Loucy (cell line): ENCODE measurements around the gene PCGF2.
"Not testable (repeated sequence)": the region's sequence is repeated elsewhere in the genome, so short reads cannot be mapped to it uniquely, and the experiment has no call there.

Experiments used
- H2AFZ ChIP-seq: fragments of 200-600 bp; sonication (generic); 2 replicates; pipeline ENCODE4 v1.6.0; 2016; ENCODE audit warnings: antibody characterized with exemption, mild to moderate bottlenecking, low read length, moderate library complexity
- H3F3A ChIP-seq: fragments of 200-600 bp; 2 replicates; pipeline ENCODE4 v1.6.0; 2016; ENCODE audit warnings: antibody characterized with exemption, low read depth, mild to moderate bottlenecking
- H3K27me3 ChIP-seq: fragments of 200-600 bp; sonication (generic); 2 replicates; pipeline ENCODE4 v1.6.1; 2014; ENCODE audit warnings: low read length, mild to moderate bottlenecking; ENCODE audit not compliant: insufficient read depth, poor library complexity, severe bottlenecking
- H3K36me3 ChIP-seq: fragments of 200-600 bp; sonication (generic); 2 replicates; pipeline ENCODE4 v1.6.1; 2016; ENCODE audit warnings: low read length; ENCODE audit not compliant: insufficient read depth
- H3K4me1 ChIP-seq: fragments of 200-600 bp; sonication (generic); 2 replicates; pipeline ENCODE4 v1.5.1; 2014; ENCODE audit warnings: low read length, mild to moderate bottlenecking; ENCODE audit not compliant: insufficient read depth, poor library complexity, severe bottlenecking
- H3K4me2 ChIP-seq: fragments of 200-600 bp; sonication (generic); 2 replicates; pipeline ENCODE4 v1.6.0; 2014; ENCODE audit warnings: antibody characterized with exemption, low read length, low read depth, mild to moderate bottlenecking; ENCODE audit not compliant: poor library complexity, severe bottlenecking
- H3K4me3 ChIP-seq: fragments of 200-600 bp; sonication (generic); 2 replicates; pipeline ENCODE4 v1.5.1; 2014; ENCODE audit warnings: low read length, mild to moderate bottlenecking, mixed read lengths; ENCODE audit not compliant: poor library complexity, severe bottlenecking
- H3K79me2 ChIP-seq: fragments of 200-600 bp; sonication (generic); 2 replicates; pipeline ENCODE4 v1.6.1; 2014; ENCODE audit warnings: low read length; ENCODE audit not compliant: insufficient read depth
- H3K9ac ChIP-seq: fragments of 200-600 bp; sonication (generic); 2 replicates; pipeline ENCODE4 v1.6.0; 2014; ENCODE audit warnings: mild to moderate bottlenecking, low read depth, low read length, moderate library complexity; ENCODE audit not compliant: poor library complexity, severe bottlenecking
- H3K9me2 ChIP-seq: fragments of 200-600 bp; sonication (generic); replicated peaks from 2 replicates; pipeline ENCODE4 v1.6.1; 2016; ENCODE audit warnings: low read depth, low read length, mixed read lengths
- H3K9me3 ChIP-seq: fragments of 200-600 bp; sonication (generic); 2 replicates; pipeline ENCODE4 v1.6.1; 2014; ENCODE audit warnings: mild to moderate bottlenecking, antibody characterized with exemption, low read length, low read depth; ENCODE audit not compliant: insufficient read depth
- H4K20me1 ChIP-seq: fragments of 200-600 bp; sonication (generic); 2 replicates; pipeline ENCODE4 v1.6.0; 2014; ENCODE audit warnings: antibody characterized with exemption, low read length, mild to moderate bottlenecking; ENCODE audit not compliant: insufficient read depth, poor library complexity, severe bottlenecking
- EZH2phosphoT487 ChIP-seq: fragments of 200-600 bp; IDR thresholded peaks from 2 replicates; pipeline ENCODE4 v1.6.1; 2018; ENCODE audit warnings: antibody characterized with exemption, mild to moderate bottlenecking, moderate library complexity, borderline replicate concordance
- TF ChIP-seq, protein P1 (sequence below): fragments of 200-600 bp; sonication (generic); conservative IDR thresholded peaks from 2 replicates; pipeline ENCODE4 v1.5.1; 2014; ENCODE audit warnings: mild to moderate bottlenecking, antibody characterized with exemption, low read length

Gene PCGF2

DNA sequence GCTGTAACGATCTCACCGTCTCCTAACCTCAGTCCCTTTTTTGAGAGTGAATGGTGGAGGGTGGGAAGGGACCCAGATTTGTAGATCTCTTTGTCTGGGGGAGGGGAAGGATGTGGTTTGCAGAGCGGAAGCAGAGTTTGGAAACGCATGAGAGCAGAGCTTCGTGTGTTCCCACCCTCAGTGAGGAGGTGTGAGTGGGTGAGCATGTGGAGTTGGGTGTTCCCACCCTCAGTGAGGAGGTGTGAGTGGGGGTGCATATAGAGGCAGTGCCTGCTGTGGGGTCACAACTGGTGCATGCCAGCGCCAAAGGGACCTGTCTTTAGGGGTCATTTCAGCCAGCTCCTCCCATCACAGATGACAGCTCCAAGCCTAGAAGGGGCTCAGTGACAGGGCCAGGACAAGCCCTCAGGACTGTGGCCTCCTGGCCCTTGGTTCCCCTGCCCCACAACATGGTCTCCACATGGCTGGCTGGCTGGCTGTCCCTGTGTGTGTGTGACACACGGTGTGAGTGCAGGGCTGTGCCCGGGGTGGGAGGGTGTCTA, 19.8 kb downstream of the PCGF2 start:
- Histone ChIP-seq H4K20me1 (peaks cover 5% of the 10 kb centered on the region), H3K4me3 (peak overlapping the region; percentile 35), H3K36me3 (no peaks in the 10 kb centered on the region; the same call in 1 of the 2 replicates), H3F3A (no peaks in the 10 kb centered on the region), H3K9ac (peak overlapping the region; percentile 21), H3K9me2 (no peaks in the 10 kb centered on the region), H3K79me2 (peaks cover 19% of the 10 kb centered on the region), H3K4me2 (peak overlapping the region; percentile 96), H3K27me3 (no peaks in the 10 kb centered on the region), H2AFZ (no peak overlapping the region), H3K9me3 (no peaks in the 10 kb centered on the region), H3K4me1 (peaks cover 43% of the 10 kb centered on the region)
- TF ChIP-seq, protein P1, sequence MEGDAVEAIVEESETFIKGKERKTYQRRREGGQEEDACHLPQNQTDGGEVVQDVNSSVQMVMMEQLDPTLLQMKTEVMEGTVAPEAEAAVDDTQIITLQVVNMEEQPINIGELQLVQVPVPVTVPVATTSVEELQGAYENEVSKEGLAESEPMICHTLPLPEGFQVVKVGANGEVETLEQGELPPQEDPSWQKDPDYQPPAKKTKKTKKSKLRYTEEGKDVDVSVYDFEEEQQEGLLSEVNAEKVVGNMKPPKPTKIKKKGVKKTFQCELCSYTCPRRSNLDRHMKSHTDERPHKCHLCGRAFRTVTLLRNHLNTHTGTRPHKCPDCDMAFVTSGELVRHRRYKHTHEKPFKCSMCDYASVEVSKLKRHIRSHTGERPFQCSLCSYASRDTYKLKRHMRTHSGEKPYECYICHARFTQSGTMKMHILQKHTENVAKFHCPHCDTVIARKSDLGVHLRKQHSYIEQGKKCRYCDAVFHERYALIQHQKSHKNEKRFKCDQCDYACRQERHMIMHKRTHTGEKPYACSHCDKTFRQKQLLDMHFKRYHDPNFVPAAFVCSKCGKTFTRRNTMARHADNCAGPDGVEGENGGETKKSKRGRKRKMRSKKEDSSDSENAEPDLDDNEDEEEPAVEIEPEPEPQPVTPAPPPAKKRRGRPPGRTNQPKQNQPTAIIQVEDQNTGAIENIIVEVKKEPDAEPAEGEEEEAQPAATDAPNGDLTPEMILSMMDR = no peak
- no peak for TF ChIP-seq EZH2phosphoT487

DNA sequence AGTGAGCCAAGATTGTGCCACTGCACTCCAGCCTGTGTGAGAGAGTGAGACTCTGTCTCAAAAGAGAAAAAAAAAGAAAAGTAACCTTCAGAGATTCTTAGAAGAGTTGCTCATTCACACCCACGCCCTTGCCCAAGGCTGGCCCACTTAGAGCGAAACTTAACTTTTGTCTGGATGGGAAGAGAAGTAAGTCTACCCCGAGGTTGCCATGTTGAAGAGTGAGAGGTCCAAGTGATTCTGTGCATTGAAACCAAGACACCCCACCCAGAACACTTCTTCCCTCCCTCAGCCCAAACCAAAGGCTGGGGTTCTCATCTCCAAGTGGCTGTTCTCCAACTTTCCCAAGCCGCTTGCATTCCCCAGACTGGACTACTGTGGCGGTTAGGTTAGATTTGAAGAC, 20.4 kb downstream of the PCGF2 start:
- Histone ChIP-seq H3F3A (no peaks in the 10 kb centered on the region), H3K9me2 (no peaks in the 10 kb centered on the region), H3K4me3 (peak overlapping the region; percentile 35), H4K20me1 (peaks cover 5% of the 10 kb centered on the region), H3K4me1 (peaks cover 43% of the 10 kb centered on the region), H3K4me2 (peak overlapping the region; percentile 96), H3K27me3 (no peaks in the 10 kb centered on the region), H2AFZ (no peak overlapping the region), H3K9ac (peak overlapping the region; percentile 21), H3K79me2 (peaks cover 19% of the 10 kb centered on the region), H3K36me3 (no peaks in the 10 kb centered on the region; the same call in 1 of the 2 replicates), H3K9me3 (no peaks in the 10 kb centered on the region)
- TF ChIP-seq EZH2phosphoT487 = no peak
- TF ChIP-seq, protein P1 = no peak

DNA sequence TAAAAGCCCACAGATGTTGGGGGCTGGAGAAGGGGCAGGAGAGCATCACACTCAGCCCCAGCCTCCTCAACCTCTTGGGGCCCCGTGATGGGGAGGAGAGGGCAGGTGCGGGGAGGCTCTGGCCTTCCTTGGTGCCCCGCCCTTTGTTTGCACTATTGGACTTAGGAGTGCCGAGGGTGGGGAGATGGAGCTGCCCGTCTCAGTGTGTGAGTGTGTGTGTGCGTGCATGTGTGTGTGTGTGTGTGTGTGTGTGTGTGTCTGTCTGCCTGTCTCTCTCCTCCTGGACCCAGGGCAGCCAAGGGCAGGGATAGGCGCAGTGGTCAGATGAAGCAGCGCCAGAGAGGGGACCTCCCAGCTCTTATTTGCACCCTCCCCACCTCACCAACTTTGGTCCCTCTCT, 22.0 kb downstream of the PCGF2 start:
- H2AFZ ChIP-seq, H4K20me1 ChIP-seq, H3K4me3 ChIP-seq, H3K36me3 ChIP-seq, H3K9ac ChIP-seq, H3K9me2 ChIP-seq, H3F3A ChIP-seq, H3K4me2 ChIP-seq, H3K9me3 ChIP-seq, H3K27me3 ChIP-seq: not testable (repeated sequence)
- peaks cover 35% of the 10 kb centered on the region for H3K4me1 ChIP-seq
- peaks cover 19% of the 10 kb centered on the region for H3K79me2 ChIP-seq

DNA sequence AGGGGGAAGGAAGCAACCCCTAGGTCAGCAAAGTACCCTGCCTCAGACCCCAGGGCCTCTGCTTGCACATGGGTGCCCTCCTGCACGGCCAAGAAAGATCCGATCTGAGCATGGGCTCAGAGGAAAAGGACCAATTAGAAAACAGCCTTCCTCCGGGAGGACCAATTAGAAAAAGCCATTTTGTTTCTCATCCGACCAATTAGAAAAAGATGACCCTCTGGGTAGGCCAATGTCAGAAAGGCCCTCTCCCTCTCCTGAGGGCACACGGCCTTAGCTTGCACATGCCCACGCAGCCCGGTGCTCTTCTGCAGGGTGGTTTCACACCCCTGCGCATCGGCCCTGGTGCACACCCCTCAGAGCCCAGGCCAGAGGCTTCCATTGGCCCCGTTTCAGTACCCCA, 23.1 kb downstream of the PCGF2 start:
- TF ChIP-seq, protein P1 = no peak
- TF ChIP-seq EZH2phosphoT487 = no peak
- Histone ChIP-seq H3F3A (no peaks in the 10 kb centered on the region), H3K4me1 (peaks cover 29% of the 10 kb centered on the region)

More for the DNA sequence above, 23.1 kb downstream of the PCGF2 start:
- Histone ChIP-seq H3K9me2 (no peaks in the 10 kb centered on the region), H3K9me3 (no peaks in the 10 kb centered on the region), H3K27me3 (no peaks in the 10 kb centered on the region), H3K4me3 (no peak overlapping the region), H4K20me1 (peaks cover 5% of the 10 kb centered on the region), H3K36me3 (no peaks in the 10 kb centered on the region; the same call in 1 of the 2 replicates), H3K79me2 (peaks cover 10% of the 10 kb centered on the region), H3K4me2 (no peak overlapping the region), H3K9ac (no peak overlapping the region), H2AFZ (no peak overlapping the region)
